Stimulated activated naive CD8-positive, alpha-beta T cell treated with anti-CD3 and anti-CD28 coated beads, Interleukin-15, Interleukin-2, amounts not matched to agents 100 U/mL and 50 U/mL, for 24 hours (primary cell): ENCODE data around the gene RPTOR.
"Not testable (repeated sequence)": the region's sequence is repeated elsewhere in the genome, so short reads cannot be mapped to it uniquely, and the experiment has no call there.

Experiments
- ATAC-seq: fragments of 150-1000 bp; cut with Tn5 transposase; one replicate; pipeline ENCODE4 v1.10.0; 2021
- DNase-seq: peaks from one replicate; pipeline ENCODE4 v3.0.0; 2021

RPTOR gene

GRCh38 chr17:80720610-80721577 lies 176.3 kb downstream of the RPTOR start:
- DNase-seq (peak; percentile 60), ATAC-seq (peak; percentile 91)

- no peak for DNase-seq
- ATAC-seq = no peak
These were observed 178.0 kb downstream of the RPTOR start for GRCh38 chr17:80722661-80723060.

GRCh38 chr17:80724775-80725266 lies 180.2 kb downstream of the RPTOR start:
- ATAC-seq (no peak), DNase-seq (no peak)

GRCh38 chr17:80725517-80725916 lies 180.9 kb downstream of the RPTOR start:
- DNase-seq (no peak), ATAC-seq (no peak)

- no peak for DNase-seq
- no peak for ATAC-seq
These were observed 182.1 kb downstream of the RPTOR start for GRCh38 chr17:80726558-80727408.

- DNase-seq (no peak), ATAC-seq (no peak)
These were observed 182.7 kb downstream of the RPTOR start for GRCh38 chr17:80727409-80727755.

- DNase-seq (no peak), ATAC-seq (no peak)
These were observed 184.4 kb downstream of the RPTOR start for GRCh38 chr17:80729016-80729415.

- no peak for ATAC-seq
These were observed 185.1 kb downstream of the RPTOR start for GRCh38 chr17:80729761-80730160.

GRCh38 chr17:80730739-80731138 lies 186.1 kb downstream of the RPTOR start:
- no peak for ATAC-seq
- no peak for DNase-seq

More at GRCh38 chr17:80729761-80730160, 185.1 kb downstream of the RPTOR start:
- DNase-seq = no peak

- ATAC-seq (no peak), DNase-seq (no peak)
These were observed 186.7 kb downstream of the RPTOR start for GRCh38 chr17:80731323-80731722.

- DNase-seq (no peak), ATAC-seq (no peak)
These were observed 187.6 kb downstream of the RPTOR start for GRCh38 chr17:80732268-80732667.

- no peak for ATAC-seq
These were observed 192.7 kb downstream of the RPTOR start for GRCh38 chr17:80737106-80738019.

GRCh38 chr17:80738020-80738808 lies 193.6 kb downstream of the RPTOR start:
- DNase-seq = no peak
- ATAC-seq = peak; percentile 31

More at GRCh38 chr17:80737106-80738019, 192.7 kb downstream of the RPTOR start:
- no peak for DNase-seq

- no peak for DNase-seq
- no peak for ATAC-seq
These were observed 194.5 kb downstream of the RPTOR start for GRCh38 chr17:80738987-80739730.

GRCh38 chr17:80740141-80740540 lies 195.5 kb downstream of the RPTOR start:
- ATAC-seq (no peak), DNase-seq (no peak)

- ATAC-seq = no peak
- DNase-seq = no peak
These were observed 197.5 kb downstream of the RPTOR start for GRCh38 chr17:80742091-80742490.

GRCh38 chr17:80742581-80743180 lies 198.0 kb downstream of the RPTOR start:
- no peak for DNase-seq
- no peak for ATAC-seq

- peak; percentile 78 for ATAC-seq
- DNase-seq = peak; percentile 59
These were observed 198.6 kb downstream of the RPTOR start for GRCh38 chr17:80743181-80743771.

- not testable (repeated sequence) for DNase-seq, ATAC-seq
These were observed 199.3 kb downstream of the RPTOR start for GRCh38 chr17:80743973-80744372.
